ENCODE data around the gene OSBPL1A.
"Not testable (repeated sequence)": the region's sequence is repeated elsewhere in the genome, so short reads cannot be mapped to it uniquely, and the experiment has no call there.

Gene OSBPL1A

DNA sequence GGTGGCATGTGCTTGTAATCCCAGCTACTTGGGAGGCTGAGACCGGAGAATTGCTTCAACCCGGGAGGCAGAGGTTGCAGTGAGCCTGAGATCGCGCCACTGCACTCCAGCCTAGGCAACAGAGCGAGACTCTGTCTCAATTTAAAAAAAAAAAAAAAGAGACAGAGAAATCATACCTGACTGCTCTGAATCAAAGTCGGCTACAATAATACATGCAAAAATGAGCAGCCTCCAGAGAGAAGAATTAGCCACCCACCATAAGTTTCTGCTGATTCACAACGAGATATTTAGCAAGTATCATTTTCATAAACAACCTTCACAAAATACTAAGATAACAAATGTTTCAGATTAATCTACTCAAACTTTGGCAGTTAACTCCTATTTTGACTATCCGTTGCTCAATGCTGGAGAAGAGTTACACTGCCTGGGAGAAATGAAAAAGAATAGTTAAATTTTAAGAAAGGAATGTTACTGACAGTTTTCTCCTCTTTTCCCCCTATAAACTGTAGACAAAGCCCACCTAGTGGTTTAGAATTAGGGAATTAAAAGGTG is 1.5 kb downstream of the OSBPL1A start:
- DNase-seq = no peak

DNA sequence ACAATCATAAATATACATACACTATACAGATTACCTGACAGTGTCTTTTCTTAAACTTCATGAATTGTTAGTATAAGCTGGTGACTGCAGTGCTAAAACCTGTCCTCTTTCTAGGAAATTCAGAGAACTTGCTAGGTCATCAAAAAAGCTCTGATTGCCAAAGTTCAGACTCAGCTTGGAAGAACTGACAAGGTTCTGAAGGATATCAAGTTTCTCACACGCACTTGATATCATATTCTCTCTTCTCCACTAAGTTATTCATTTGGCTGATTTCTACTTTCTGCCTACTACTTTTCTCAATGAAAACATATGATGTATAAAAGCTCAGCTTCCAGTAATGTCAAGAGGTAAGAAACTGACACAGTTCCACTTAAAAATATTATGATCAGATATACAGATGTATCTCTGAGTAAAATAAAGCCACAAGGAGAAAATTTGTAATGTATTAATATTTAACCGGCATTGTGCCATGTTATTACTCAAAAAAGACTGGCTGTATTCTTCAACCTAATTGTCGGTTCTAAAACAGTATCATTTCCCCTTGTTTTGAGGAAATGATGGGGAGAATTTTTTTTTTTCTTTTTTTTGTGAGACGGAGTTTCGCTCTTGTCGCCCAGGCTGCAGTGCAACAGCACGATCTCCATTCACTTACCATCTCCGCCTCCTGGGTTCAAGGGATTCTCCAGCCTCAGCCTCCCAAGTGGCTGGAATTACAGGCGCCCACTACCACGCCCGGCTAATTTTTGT is 2.4 kb downstream of the OSBPL1A start:
- no peak for DNase-seq

DNA sequence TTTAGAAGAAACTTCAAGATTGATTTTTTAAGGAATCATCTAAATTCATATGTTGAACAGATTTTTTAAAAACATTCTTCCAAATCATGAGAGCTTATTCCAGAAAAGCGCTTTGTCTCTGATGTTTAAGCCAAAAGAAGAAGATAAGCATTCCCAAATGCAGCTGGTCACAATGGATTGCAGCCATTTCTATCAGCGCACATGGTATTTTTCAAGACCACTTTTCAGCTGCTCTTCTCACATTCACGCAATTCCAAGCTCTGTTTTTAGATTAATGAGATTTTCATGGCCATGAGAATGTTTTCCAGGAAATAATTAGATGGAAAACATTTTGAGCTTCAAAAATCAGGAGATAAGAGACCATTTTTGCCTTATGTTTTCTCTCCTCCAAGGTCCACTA is 8.7 kb downstream of the OSBPL1A start:
- no peak for DNase-seq

DNA sequence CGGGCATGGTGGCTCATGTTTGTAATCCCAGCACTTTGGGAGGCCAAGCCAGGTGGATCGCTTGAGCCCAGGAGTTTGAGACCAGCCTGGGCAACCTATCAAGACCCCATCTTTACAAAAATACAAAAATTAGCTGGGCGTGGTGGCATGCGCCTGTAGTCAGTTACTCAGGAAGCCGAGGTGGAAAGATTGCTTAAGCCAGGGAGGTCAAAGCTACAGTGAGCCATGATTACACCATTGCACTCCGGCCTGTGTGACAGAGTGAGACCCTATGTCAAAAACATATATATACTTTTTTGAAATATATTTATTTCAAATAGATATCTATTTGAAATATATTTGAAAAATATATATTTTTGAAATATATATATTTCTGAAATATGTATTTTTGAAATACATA is 10.9 kb downstream of the OSBPL1A start:
- no peak for DNase-seq

DNA sequence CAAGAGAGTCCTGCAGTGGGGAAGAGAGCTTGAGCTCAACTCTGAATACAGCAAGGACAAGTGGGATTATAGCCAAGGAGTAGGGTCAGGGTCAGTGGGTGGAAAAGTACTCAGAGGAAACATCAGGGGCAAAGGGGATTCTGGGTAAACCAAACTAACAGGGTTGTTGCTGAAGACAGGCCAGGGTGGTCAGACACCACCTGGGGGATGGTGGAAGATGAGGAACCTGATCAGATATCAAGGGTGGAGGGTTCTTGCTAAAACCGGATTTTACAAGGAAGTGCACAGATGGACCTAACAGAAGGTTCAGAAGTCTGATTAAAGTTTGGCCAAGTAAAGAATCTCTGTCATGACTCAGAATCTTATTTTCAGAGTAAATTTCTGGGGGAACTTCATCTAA is 16.5 kb downstream of the OSBPL1A start:
- DNase-seq = no peak

DNA sequence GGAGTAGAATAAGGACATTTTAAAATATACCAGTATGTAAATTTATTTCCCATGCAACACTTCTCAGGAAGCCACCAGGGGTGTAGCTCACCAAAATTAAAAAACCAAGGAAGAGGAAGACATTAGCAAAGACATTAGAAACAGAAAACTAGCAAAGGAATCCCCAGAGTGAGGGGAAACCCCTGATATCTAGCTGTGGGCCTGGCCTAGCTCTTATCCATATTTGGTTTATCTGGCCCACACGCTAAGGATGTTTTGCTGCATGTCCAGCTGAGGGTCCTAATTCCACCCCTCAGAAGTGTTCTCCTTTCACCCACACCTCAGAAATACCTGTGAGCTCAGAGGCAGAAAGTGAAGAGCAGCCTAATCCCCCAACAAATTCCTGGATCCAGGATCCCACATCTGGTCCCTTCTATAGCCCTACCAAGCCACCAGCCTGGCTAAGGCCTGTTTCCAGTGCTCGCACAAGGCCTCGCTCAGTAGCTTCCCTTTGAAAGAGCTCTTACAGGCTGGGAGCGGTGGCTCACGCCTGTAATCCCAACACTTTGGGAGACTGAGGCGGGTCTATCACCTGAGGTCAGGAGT is 17.4 kb downstream of the OSBPL1A start:
- DNase-seq = no peak

DNA sequence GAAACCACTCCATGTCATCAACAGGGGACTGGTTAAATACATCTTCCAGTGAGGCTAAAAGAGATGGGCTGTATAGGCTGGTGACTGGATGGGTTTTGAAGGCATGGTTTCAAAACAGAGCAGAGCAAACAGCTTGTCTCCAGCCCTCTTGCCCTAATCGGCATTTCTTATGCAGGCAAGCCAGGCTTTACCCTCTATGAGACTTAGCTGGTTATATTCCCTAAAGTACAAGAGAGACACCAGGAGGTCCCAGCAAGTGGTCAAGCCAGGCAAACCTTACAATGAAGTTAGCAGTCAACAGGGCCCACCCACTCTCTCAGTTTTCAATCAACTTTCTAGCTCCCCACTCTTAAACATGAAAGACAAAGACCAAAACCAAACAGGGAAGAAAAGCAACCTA is 19.0 kb downstream of the OSBPL1A start:
- DNase-seq = no peak

DNA sequence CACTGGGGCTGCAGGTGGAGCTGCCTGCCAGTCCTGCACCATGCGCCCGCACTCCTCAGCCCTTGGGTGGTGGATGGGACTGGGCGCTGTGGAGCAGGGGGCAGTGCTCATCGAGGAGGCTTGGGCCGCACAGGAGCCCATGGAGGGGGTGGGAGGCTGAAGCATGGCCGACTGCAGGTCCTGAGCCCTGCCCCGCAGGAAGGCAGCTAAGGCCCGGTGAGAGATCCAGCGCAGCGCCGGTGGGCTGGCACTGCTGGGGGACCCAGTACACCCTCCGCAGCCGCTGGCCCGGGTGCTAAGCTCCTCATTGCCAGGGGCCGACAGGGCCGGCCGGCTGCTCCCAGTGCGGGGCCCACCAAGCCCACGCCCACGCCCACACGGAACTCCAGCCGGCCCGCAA is 21.1 kb downstream of the OSBPL1A start:
- not testable (repeated sequence) for DNase-seq

DNA sequence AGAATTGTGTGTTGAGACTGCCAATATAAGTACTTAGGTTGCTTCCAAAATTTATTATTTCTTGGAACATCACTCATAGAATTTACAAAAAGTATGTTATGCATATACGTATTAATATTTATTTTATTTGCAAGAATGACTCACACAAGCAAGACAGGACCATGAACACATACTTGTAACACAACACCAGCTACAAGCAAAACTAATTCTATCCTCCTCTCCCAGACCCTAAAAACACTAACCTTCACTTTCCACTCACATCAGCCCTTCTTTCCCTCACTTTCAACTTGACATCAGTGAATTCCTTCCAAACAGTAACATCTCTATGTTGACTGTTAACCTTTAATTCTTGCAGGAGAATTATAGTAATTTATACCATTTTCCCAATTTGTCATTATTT is 24.3 kb downstream of the OSBPL1A start:
- DNase-seq = no peak

DNA sequence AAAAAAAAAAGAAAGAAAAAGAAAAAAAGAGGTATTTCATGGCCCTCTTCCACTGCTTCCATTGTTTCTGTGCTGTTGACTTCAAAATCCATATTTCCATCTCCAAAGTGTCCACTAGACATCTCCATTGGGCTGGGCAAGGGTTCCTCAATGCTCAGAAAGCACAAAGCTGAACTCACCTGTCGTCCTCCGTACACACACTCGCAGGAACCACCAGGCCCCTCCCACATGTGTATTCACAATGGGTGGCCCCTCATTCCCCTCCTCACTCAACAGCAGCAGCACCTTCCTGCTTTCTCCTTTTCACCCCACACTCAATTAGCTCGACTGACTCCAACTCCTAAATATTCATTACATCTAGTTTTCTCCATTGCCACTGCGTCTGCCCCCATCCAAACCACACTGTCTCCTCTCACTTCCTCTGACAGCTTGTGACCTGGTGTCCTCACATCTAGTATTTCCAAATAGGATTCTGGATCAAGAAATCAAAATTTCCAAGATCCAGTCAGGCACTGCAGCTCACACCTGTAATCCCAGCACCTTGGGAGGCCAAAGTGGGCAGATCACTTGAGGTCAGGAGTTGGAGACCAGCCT is 25.2 kb downstream of the OSBPL1A start:
- no peak for DNase-seq

DNA sequence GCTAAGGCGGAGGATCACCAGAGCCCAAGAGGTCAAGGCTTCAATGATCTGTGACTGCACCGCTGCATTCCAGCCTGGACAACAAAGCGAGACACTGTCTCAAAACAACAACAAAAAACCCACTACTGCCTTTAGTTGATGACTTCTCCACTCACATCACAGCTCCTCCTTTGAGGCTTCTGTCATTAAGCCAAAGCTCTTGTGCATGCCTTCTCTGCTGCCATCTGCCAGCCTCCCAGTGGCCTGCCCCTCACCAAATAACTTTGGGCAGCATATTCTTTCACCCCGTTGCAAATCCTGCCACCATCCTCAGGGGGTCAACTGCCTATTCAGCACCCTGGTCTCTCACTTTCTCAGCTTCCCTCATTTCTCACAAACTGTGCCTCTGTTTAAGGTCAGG is 27.5 kb downstream of the OSBPL1A start:
- no peak for DNase-seq

DNA sequence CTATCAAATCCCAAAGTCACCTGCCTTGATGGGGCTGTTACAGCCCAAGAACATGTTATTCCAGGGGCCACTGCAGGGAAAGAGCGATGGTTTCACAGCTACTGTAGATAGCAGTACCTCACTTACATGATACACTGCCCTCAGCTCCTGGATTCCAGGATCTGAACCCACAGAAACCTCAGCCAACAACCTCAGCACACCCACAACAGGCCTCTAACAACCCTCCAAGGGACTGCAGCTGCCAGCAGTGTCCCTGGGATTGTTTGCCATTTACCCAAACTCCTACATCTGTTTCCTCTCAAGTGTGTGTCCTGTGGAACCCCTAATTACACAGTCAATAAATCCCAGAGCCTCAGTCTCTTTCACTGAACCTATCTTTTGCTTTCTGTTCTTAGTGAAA is 28.2 kb downstream of the OSBPL1A start:
- DNase-seq = no peak

DNA sequence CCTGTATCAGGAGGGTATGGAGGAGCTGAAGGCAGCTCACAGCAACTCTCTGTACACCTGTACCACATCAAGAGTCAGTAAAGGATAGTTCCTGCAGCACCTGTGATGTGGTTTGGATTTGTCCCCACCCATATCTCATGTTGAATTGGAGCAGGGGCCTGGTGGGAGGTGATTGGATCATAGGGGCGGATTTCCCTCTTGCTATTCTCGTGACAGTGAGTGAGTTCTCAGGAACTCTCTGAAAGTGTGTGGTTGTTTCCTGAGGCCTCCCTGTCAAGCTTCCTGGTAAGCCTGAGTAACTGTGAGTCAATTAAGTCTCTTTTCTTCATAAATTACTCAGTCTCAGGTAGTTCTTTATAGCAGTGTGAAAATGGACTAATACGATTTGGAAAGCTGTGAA is 28.9 kb downstream of the OSBPL1A start:
- DNase-seq = no peak

DNA sequence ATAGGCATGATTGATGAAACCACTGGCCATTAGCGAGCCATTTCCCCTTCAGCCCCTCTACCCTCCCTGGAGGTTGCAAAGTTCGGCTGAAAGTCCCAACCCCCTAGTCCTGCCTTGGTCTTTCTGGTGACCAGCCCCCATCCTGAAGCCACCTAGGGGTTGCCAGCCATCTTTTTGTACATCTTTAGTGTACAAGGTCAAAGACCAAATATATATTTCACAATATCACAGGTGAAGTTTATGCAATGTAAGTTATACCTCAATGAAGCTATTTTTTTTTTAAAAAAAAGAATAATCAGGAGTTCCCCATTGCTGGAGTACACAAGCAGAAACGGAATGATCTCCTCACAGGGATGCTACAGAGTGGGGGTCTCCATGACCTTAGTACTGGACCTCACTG is 31.3 kb downstream of the OSBPL1A start:
- DNase-seq = no peak

DNA sequence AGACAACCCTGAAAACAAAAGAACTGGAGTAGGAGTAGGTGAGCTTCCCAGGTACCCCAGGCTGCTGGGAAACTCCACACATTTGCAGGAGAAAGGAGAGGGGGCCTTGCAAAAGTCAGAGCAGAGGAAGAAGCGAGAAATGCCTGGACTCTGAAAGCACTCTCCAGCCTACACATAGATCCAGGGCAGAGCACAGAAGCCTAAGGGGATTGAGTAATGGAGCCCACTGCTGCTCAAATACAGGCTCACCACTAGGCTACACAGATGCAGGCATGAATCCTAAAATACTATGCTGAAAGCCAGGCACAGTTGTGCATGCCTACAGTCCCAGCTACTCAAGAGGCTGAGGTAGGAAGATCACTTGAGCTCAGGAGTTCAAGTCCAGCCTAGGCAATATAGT is 33.4 kb downstream of the OSBPL1A start:
- DNase-seq = no peak

DNA sequence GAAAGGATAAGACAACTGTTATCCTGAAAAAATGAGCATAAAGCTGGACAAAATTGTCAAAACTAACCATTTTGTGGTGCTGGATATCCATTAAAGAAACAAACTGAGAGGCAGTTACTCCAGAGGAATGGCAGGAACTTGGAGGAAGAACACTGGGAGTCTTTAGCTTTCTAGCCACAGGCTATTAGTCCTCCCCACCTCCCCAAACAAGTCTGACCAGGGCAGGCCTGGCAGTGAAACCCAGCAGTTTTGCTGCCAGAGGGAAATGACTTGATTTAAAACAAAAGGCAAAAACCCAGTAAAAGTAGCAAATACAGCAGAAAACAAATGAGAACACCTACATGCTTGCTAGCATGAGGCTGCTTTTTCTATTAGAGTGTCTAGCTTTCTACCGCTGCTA is 34.9 kb downstream of the OSBPL1A start:
- no peak for DNase-seq

DNA sequence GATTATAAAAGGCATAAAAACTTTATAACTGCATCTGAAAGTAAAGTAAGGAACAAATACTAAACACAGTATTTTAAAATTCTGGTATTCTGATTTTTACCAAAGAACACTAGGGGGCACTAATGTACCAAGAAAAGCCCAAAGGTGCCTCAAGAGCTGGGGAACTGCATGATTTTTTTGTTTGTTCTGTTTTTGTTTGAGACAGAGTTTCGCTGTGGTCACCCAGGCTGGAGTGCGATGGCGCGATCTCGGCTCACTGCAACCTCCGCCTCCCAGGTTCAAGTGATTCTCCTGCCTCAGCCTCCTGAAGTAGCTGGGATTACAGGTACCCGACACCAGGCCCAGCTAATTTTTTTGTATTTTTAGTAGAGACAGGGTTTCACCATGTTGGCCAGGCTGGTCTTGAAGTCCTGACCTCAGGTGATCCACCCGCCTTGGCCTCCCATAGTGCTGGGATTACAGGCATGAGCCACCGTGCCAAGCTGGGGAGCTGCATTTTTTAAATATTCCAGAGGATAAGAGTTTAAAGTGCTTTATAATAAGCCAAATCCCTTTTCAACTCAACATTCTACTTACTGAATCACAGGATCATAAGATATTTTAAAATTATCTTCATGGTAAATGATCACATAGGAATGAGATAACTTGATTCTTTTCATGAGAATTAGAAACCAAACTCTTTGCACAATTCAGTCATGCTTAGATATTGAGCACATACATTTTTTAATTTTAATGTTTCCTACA is 37.7 kb downstream of the OSBPL1A start:
- not testable (repeated sequence) for DNase-seq

DNA sequence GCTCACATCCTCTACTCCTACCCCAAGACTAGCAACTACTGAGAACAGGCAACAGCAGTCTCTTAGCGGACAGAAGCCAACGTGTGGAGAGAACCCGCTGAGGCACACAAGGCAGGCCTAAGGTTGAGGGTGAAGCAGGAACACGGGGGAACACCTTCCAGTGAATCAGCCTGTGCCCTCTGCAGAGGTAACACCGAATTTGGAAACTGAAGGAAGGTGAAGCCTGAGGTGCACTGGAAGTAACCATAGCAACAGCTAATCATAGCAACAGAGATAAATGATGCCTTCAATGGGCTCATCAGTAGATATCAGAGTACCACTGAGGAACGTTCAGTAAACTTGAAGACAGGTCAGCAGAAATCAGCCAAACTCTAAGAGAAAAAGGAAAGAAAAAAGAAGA is 43.3 kb downstream of the OSBPL1A start:
- DNase-seq = no peak

DNA sequence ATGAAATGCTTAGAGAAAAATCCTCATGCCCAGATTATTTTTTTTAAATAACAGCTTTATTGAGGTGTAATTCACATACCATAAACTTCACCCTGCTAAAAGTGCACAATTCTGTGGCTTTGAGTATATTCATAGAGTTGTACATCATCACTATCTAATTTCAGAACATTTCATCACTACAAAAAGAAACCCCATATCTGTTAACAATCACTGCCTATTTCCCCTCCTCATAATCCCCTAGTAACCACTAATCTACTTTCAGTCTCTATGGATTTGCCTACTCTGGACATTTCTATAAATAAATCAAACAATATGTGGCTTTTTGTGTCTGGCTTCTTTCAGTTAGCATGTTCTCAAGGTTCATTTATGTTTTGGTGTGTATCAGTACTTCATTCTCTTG is 51.4 kb downstream of the OSBPL1A start:
- no peak for DNase-seq

DNA sequence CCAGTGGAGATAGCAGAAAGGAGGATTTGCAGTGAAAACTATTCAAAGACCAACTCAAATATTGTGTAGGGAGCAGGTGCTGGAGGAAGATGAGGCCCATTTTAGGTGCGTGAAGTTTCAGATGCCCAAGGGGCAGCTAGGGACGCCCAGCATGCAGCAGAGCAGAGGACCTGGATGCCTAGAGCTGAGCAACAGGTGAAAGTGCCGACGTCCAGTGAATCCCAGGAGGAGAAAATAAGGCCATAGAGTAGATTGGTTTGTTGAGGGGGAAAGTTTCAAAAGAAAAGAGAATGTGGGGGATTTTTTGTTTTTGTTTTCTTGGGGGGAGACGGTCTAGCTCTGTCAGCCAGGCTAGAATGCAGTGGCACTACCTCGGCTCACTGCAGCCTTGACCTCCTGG is 53.1 kb downstream of the OSBPL1A start:
- no peak for DNase-seq

DNA sequence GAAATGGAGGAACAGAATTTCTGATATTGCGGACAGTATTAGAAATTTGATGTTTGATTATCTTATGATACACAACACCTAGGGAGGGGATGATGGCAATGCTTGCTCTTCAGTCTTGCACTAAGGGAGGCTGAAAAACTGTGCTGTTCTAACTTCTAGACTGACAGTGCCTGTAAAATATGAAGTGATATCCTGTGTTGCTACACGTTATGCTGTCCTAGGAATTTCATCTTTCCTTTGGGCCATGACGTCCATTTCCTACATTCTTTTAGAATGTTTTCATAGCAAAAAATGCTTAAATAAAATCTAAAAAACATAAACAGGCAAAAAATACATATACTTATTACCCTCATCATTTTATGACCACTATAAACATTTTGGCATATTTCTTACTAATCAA is 55.3 kb downstream of the OSBPL1A start:
- DNase-seq = no peak

DNA sequence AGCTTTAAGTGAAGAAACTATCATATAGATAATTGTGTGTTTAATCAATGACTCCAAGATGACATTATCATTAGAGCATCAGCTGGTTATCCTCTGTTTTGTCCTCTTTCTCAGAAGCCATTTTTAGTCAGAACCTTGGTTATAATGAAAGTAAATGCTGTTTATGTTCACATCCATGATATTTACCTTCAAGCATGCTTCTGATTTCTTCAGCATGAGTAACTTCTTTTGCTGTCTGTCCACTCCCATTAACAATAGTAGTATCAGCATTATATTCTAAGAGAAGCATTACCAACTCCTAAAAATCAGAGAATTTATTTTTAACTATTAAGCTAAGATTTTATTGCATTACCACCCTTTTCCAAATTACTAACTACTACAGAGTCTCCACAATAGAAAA is 56.3 kb downstream of the OSBPL1A start:
- no peak for DNase-seq

DNA sequence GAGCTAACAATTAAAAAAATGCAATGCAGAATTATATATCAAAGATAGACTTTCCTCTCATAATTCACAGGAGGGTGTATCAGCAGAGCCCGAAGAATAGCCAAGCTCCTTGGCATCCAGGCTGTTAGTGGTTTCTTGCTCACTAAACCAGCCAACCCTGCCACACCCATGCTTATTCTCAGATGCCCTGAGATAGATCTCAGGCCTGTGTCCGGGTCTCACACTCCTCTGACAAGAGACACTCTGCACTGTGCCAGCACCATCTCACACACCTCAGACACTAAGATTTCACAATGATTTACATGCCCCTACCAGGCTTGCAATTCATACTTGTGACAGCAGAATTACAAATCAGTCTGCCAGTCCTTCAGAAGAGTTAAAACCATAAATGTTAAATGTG is 64.5 kb downstream of the OSBPL1A start:
- DNase-seq = no peak

DNA sequence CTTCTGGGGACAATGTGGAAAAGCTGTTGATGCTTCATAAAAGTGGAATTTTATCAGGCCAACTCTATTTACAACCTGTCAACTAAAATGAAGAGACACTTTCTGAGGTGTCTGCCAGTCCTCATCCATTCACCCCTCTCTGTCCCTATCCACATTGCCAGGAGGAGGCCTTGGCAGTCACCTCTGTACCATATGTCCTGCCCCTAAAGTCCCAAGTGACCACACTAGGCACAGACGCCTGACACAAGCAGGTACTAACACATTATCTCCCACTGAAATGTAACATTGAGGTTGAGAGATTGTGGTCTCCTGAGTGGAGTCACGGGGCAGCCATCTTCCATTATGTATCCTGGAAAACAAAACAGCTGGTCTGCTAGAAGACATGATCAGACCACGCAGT is 71.4 kb downstream of the OSBPL1A start:
- DNase-seq = no peak

Measured in activated CD4-positive, CD25-positive, alpha-beta regulatory T cell treated with anti-CD3 and anti-CD28 coated beads, Interleukin-2, amount 50 U/mL, for 72 hours (primary cell).